ENCODE data around the gene ATPAF2. TPM values are rescaled to one million over a fixed set of nuclear protein-coding genes. Genes with fewer than 3 reads are reported as not detected.

Gene ATPAF2
- total RNA-seq, 1 experiment from 2014 or later: 40.5 TPM

DNA sequence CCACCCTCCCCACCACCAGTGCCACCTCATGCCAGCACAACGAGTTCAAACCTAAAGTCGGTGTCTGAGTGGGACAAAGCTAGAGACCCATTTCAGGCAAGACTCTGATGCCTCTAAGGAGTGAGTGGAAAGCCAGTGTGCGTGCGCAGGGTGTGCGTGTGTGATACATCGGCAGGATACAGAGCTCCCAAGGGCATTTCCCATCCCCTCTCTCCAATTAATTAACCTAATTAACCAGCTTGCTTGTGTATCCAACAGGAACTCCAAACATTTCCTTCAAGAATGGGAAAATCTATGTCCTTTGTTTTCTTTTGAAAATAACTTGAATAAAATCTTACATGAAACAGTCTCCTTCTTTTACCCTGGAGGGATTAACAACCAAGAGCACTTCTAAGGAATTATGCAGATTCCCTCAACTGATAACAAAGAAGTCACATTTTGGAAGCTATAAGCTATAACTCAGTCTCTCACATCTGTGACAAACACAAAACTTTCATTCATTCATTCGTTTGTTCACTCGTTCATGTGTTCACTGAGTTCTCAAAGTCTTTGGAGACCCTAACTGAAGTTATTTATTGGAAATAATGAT is 9.9 kb downstream of the ATPAF2 start:
- Histone ChIP-seq H3K36me3 (ENCODE audit: low read depth, low read length) (peaks cover 10% of the 10 kb centered on the region), H3K9ac (ENCODE audit: low read length) (no peak overlapping the region), H3K9me3 (ENCODE audit: low read length) (no peaks in the 10 kb centered on the region), H3K4me2 (ENCODE audit: low read length) (no peak overlapping the region), H3K79me2 (ENCODE audit: low read length) (peaks cover 26% of the 10 kb centered on the region), H2AFZ (ENCODE audit: low read length) (no peak overlapping the region), H3K4me3 (ENCODE audit: low read length) (no peak overlapping the region), H3K4me1 (ENCODE audit: insufficient read depth, low read length) (peaks cover 36% of the 10 kb centered on the region), H3F3A (ENCODE audit: low read length, unreplicated experiment) (no peaks in the 10 kb centered on the region), H3K27ac (ENCODE audit: low read length) (no peak overlapping the region), H3K27me3 (ENCODE audit: low read length) (no peaks in the 10 kb centered on the region), H3K9me2 (replicated peaks; ENCODE audit: low read length) (no peaks in the 10 kb centered on the region), H4K20me1 (ENCODE audit: low read length) (no peaks in the 10 kb centered on the region)
- POLR2A ChIA-PET (ENCODE audit: unreplicated experiment): no interaction called here
- TF ChIP-seq EZH2phosphoT487 (IDR thresholded peaks at IDR 0.05; ENCODE audit: borderline replicate concordance, low read length): no peak
- TF ChIP-seq CTCF (conservative IDR thresholded peaks at IDR 0.05; ENCODE audit: low read depth, low read length): no peak
- no peak for TF ChIP-seq EZH2 (IDR thresholded peaks at IDR 0.05; ENCODE audit: low read length, unreplicated experiment)
- CTCF ChIA-PET: no interaction called here
- ATAC-seq (no peak), DNase-seq (no peak)
- BruUV-seq (replicated peaks): no TSS peak
- intact Hi-C loops (cut with micrococcal nuclease): no loop called here

- DNase-seq: no peak
- intact Hi-C loops (cut with micrococcal nuclease): no loop called here
Measured at GRCh38 chr17:18028114-18028951, 10.6 kb downstream of the ATPAF2 start.

More at GRCh38 chr17:18028114-18028951, 10.6 kb downstream of the ATPAF2 start:
- CTCF ChIA-PET: interaction anchor here (0.6 kb wide), 1 partner anchor 69 kb away, joined by 6 read pairs; no protein-coding TSS in a partner anchor
- H3K4me2 ChIP-seq (ENCODE audit: low read length): no peak overlapping the region
- no peak overlapping the region for H2AFZ ChIP-seq (ENCODE audit: low read length)
- no peaks in the 10 kb centered on the region for H3K9me2 ChIP-seq (replicated peaks; ENCODE audit: low read length)
- H3K79me2 ChIP-seq (ENCODE audit: low read length): peaks cover 19% of the 10 kb centered on the region
- no peaks in the 10 kb centered on the region for H3K27me3 ChIP-seq (ENCODE audit: low read length)
- H3K27ac ChIP-seq (ENCODE audit: low read length): no peak overlapping the region
- POLR2A ChIA-PET (ENCODE audit: unreplicated experiment): no interaction called here
- no peaks in the 10 kb centered on the region for H3F3A ChIP-seq (ENCODE audit: low read length, unreplicated experiment)
- H3K36me3 ChIP-seq (ENCODE audit: low read depth, low read length): peaks cover 10% of the 10 kb centered on the region
- TF ChIP-seq CTCF (conservative IDR thresholded peaks at IDR 0.05; ENCODE audit: low read depth, low read length) (no peak), EZH2phosphoT487 (IDR thresholded peaks at IDR 0.05; ENCODE audit: borderline replicate concordance, low read length) (no peak), EZH2 (IDR thresholded peaks at IDR 0.05; ENCODE audit: low read length, unreplicated experiment) (no peak)
- peaks cover 36% of the 10 kb centered on the region for H3K4me1 ChIP-seq (ENCODE audit: insufficient read depth, low read length)
- no peak overlapping the region for H3K4me3 ChIP-seq (ENCODE audit: low read length)
- no peak for ATAC-seq
- H3K9ac ChIP-seq (ENCODE audit: low read length): no peak overlapping the region
- H4K20me1 ChIP-seq (ENCODE audit: low read length): no peaks in the 10 kb centered on the region
- no TSS peak for BruUV-seq (replicated peaks)
- no peaks in the 10 kb centered on the region for H3K9me3 ChIP-seq (ENCODE audit: low read length)
